HepG2 (cell line): Measurements from ENCODE around the gene HLA-F. TPM values are rescaled to one million over a fixed set of nuclear protein-coding genes. Genes with fewer than 3 reads are reported as not detected.

Experiments
- ATAC-seq: fragments of 200-7000 bp; cut with Tn5 transposase; 3 replicates; pipeline ENCODE4 v1.9.1; 2020; ENCODE audit warnings: mild to moderate bottlenecking, moderate library complexity
- BruUV-seq: library from RNA; stranded (reverse); fragments of 400-500 nt; replicated peaks from 2 replicates; lab custom pipeline; 2021; lab: Mats Ljungman, UMichigan
- CTCF ChIA-PET: fragments of 300-600 bp; formaldehyde crosslinking; extraction: SDS; loops from one replicate; lab custom pipeline; 2021; ENCODE audit warnings: low total read pairs, inconsistent platforms, low intra/inter-chr PET ratio; lab: Yijun Ruan, JAX
- POLR2A ChIA-PET: fragments of 350-600 bp; sonication (Branson Sonifier 250); formaldehyde crosslinking; loops from one replicate; lab custom pipeline; 2020; ENCODE audit warnings: antibody characterized with exemption, inconsistent platforms; lab: Yijun Ruan, JAX
- DNase-seq: peaks from one replicate; pipeline ENCODE4 v3.0.0-alpha.2; 2015; ENCODE audit warnings: low spot score
- FAIRE-seq: peaks from 3 replicates; lab custom pipeline; 2011; peaks lifted over from hg19 to GRCh38; lab: Jason Lieb, UNC
- H2AFZ ChIP-seq: one replicate; pipeline ENCODE4 v1.6.1; 2011; ENCODE audit warnings: low read length, inconsistent platforms
- H3K27ac ChIP-seq: fragments of 300-600 bp; 3 replicates; pipeline ENCODE4 v1.8.0; 2011; ENCODE audit warnings: mixed run types, mild to moderate bottlenecking, mixed read lengths, low read length, inconsistent platforms; ENCODE audit not compliant: insufficient read depth; ENCODE audit errors: extremely low read length
- H3K27me3 ChIP-seq, 2 experiments: fragments of 200-600 bp in 1 of 2; 2 replicates in 1 of 2; 3 replicates in 1 of 2; pipeline versions ENCODE4 v1.6.0 to v1.8.0; 2011; ENCODE audit warnings: low read length in 2 of 2, mild to moderate bottlenecking in 2 of 2, moderate library complexity in 2 of 2, inconsistent platforms in 1 of 2; ENCODE audit not compliant: insufficient read depth in 2 of 2, control insufficient read depth in 1 of 2
- H3K36me3 ChIP-seq, 2 experiments: fragments of 200-600 bp in 1 of 2; replicated peaks in 1 of 2; 2 replicates in 1 of 2; 3 replicates in 1 of 2; pipeline versions ENCODE4 v1.5.1 to v1.8.0; 2011; ENCODE audit warnings: low read length in 2 of 2, inconsistent platforms in 1 of 2; ENCODE audit not compliant: insufficient read depth in 2 of 2, control insufficient read depth in 1 of 2
- H3K4me1 ChIP-seq: 2 replicates; pipeline ENCODE4 v1.5.1; 2012; ENCODE audit warnings: low read length, inconsistent platforms; ENCODE audit not compliant: insufficient read depth
- H3K4me2 ChIP-seq: 2 replicates; pipeline ENCODE4 v1.6.0; 2011; ENCODE audit warnings: low read depth, low read length, inconsistent platforms
- H3K4me3 ChIP-seq, 3 experiments: fragments of 200-600 bp in 1 of 3; sonication (generic), shearing (Covaris generic) in 1 of 3; replicated peaks in 1 of 3; 2 replicates each; pipeline ENCODE4 v1.5.1; 2011 to 2016; ENCODE audit warnings: low read length in 3 of 3, inconsistent platforms in 2 of 3, low read depth in 2 of 3, mild to moderate bottlenecking in 2 of 3, control low read depth in 1 of 3, mixed read lengths in 1 of 3; ENCODE audit not compliant: insufficient read depth in 1 of 3
- H3K79me2 ChIP-seq: one replicate; pipeline ENCODE4 v1.6.1; 2011; ENCODE audit warnings: low read length, inconsistent platforms; ENCODE audit not compliant: insufficient read depth
- H3K9ac ChIP-seq: 2 replicates; pipeline ENCODE4 v1.6.0; 2011; ENCODE audit warnings: mild to moderate bottlenecking, low read depth, low read length, inconsistent platforms; ENCODE audit not compliant: insufficient read depth
- H3K9me3 ChIP-seq: 2 replicates; pipeline ENCODE4 v1.5.1; 2012; ENCODE audit warnings: mild to moderate bottlenecking, low read length
- H4K20me1 ChIP-seq: 2 replicates; pipeline ENCODE4 v1.6.0; 2011; ENCODE audit warnings: inconsistent platforms, mild to moderate bottlenecking, low read length, moderate library complexity; ENCODE audit not compliant: insufficient read depth
- NCOA1 ChIP-seq: sonication (generic); formaldehyde crosslinking; IDR thresholded peaks from 2 replicates; pipeline ENCODE4 v1.9.0; 2021; ENCODE audit warnings: missing genetic modification reagents
- NCOR1 ChIP-seq: fragments of 200-600 bp; sonication (generic); IDR thresholded peaks from 2 replicates; pipeline ENCODE4 v1.7.0; 2017; ENCODE audit warnings: antibody characterized with exemption, low read length, borderline replicate concordance
- NFIB ChIP-seq: sonication (generic); formaldehyde crosslinking; IDR thresholded peaks from 2 replicates; pipeline ENCODE4 v1.9.0; 2021; ENCODE audit warnings: missing genetic modification reagents, mild to moderate bottlenecking, borderline replicate concordance
- PATZ1 ChIP-seq: sonication (generic); formaldehyde crosslinking; IDR thresholded peaks from 2 replicates; pipeline ENCODE4 v1.4.0; 2020; ENCODE audit warnings: missing genetic modification reagents
- RARA ChIP-seq: IDR thresholded peaks from 2 replicates; pipeline ENCODE4 v1.6.1; 2016; ENCODE audit warnings: missing genetic modification reagents, missing compliant biosample characterization
- RFX1 ChIP-seq: fragments of 450-650 bp; IDR thresholded peaks from 2 replicates; pipeline ENCODE4 v1.6.1; 2017
- ZNF318 ChIP-seq: sonication (generic); formaldehyde crosslinking; IDR thresholded peaks from 2 replicates; pipeline ENCODE4 v1.4.0; 2020; ENCODE audit warnings: mild to moderate bottlenecking, missing genetic modification reagents
- ZSCAN22 ChIP-seq: sonication (generic); formaldehyde crosslinking; IDR thresholded peaks from 2 replicates; pipeline ENCODE4 v1.4.0; 2020; ENCODE audit warnings: mild to moderate bottlenecking, missing genetic modification reagents
- WGBS: methylation state at CpG from one replicate; pipeline ENCODE4 v1.1.6; 2017; ENCODE audit warnings: low lambda C conversion rate; 5-methylcytosine and 5-hydroxymethylcytosine counted together
- in situ Hi-C: cut with HindIII; loops from 2 replicates; pipeline ENCODE4 v1.10.0; 2017; ENCODE audit warnings: low pct_unique_long_range_greater_than_20kb; ENCODE audit not compliant: extremely low pct_ligation_motif_present
- intact Hi-C: fragments of 100-400 bp; cut with micrococcal nuclease; formaldehyde crosslinking; loops from one replicate; pipeline ENCODE4 v1.10.0; 2022; ENCODE audit not compliant: unreplicated experiment
- polyA plus RNA-seq, 8 experiments: library from polyadenylated mRNA; depleted of rRNA in 3 of 8; stranded (reverse) in 7 of 8; unstranded in 1 of 8; fragments of >200 nt; fragmentation: Illumina TruSeq in 4 of 8; extraction: Trizol in 4 of 8; gene quantifications; 2 replicates each; pipeline versions ENCODE4 v1.2.1 to v1.2.3, GENCODE V29; 2011 to 2016; ENCODE audit warnings: low read depth in 4 of 8, missing spikeins in 1 of 8, mixed read lengths in 1 of 8; ENCODE audit not compliant: insufficient read depth in 1 of 8
- total RNA-seq, 5 experiments: library from RNA; depleted of rRNA; stranded (reverse); fragments of >200 nt; fragmentation: Illumina TruSeq; extraction: Trizol; gene quantifications; 2 replicates each; pipeline ENCODE4 v1.2.3, GENCODE V29; 2016; ENCODE audit warnings: low read depth in 1 of 5

HLA-F gene
- total and polyA plus RNA-seq, 2 of the 13 experiments (the other 11 are each of a cell fraction or from before 2014, with no cell fraction given) = 6.0 to 6.1 TPM

- BruUV-seq = no TSS peak
- no peaks in the 10 kb centered on the region for H4K20me1 ChIP-seq
- no peaks in the 10 kb centered on the region for H3K79me2 ChIP-seq
- H3K4me1 ChIP-seq = no peaks in the 10 kb centered on the region
- no peaks in the 10 kb centered on the region for H3K9me3 ChIP-seq
- peaks cover 3 to 11% of the 10 kb centered on the region in 2 experiments; a peak in 3 of 5 replicates for H3K27me3 ChIP-seq
- 3% methylated on average over 3 of the region's 3 CpGs for WGBS
- H3K9ac ChIP-seq = no peak overlapping the region
- no peak overlapping the region for H2AFZ ChIP-seq
- FAIRE-seq = no peak
- ChIA-PET POLR2A (no interaction called here), CTCF (no interaction called here)
- H3K4me3 ChIP-seq = no peak overlapping the region
- no peak for ATAC-seq
- H3K4me2 ChIP-seq = no peak overlapping the region
- in situ Hi-C loops (no loop called here), intact Hi-C loops (no loop called here)
- no peak overlapping the region for H3K27ac ChIP-seq
- H3K36me3 ChIP-seq = no peaks in the 10 kb centered on the region
- no peak for DNase-seq
- peak; percentile 46; the same call in 1 of the 2 replicates for TF ChIP-seq RFX1
- no peak for TF ChIP-seq NFIB
These were observed 46.1 kb downstream of the HLA-F start for GRCh38 chr6:29769336-29769735.

- Histone ChIP-seq H3K27me3 (peaks cover 3 to 6% of the 10 kb centered on the region in 2 experiments; a peak in 3 of 5 replicates), H3K4me3 (no peak overlapping the region), H3K9me3 (no peaks in the 10 kb centered on the region), H3K4me1 (no peaks in the 10 kb centered on the region), H3K9ac (no peak overlapping the region), H3K27ac (no peak overlapping the region), H3K36me3 (no peaks in the 10 kb centered on the region), H3K79me2 (no peaks in the 10 kb centered on the region), H4K20me1 (no peaks in the 10 kb centered on the region), H2AFZ (no peak overlapping the region), H3K4me2 (no peak overlapping the region)
- no peak for DNase-seq
- intact Hi-C loops = no loop called here
- 0% methylated on average over 2 of the region's 2 CpGs for WGBS
- in situ Hi-C loops = no loop called here
- ChIA-PET POLR2A (no interaction called here), CTCF (no interaction called here)
- no TSS peak for BruUV-seq
- no peak for ATAC-seq
- FAIRE-seq = no peak
- TF ChIP-seq NCOR1 (no peak), RARA (no peak), NCOA1 (CRISPR knock-in tag) (no peak), PATZ1 (CRISPR knock-in tag) (no peak), ZSCAN22 (CRISPR knock-in tag) (no peak), ZNF318 (CRISPR knock-in tag) (no peak)
These were observed 47.1 kb downstream of the HLA-F start for GRCh38 chr6:29770306-29770705.
